DND-41 (cell line): ENCODE measurements around the gene HOATZ.

Experiments
- CTCF ChIP-seq: IDR thresholded peaks from 2 replicates; pipeline ENCODE4 v1.5.1; 2012; ENCODE audit warnings: borderline replicate concordance, low read length, moderate library complexity, mild to moderate bottlenecking; ENCODE audit not compliant: poor library complexity, severe bottlenecking; ENCODE audit errors: extremely low read depth
- EZH2 ChIP-seq: IDR thresholded peaks from 3 replicates; pipeline ENCODE4 v1.6.1; 2012; ENCODE audit warnings: borderline replicate concordance, low read depth, mild to moderate bottlenecking, moderate library complexity, low read length, inconsistent platforms; ENCODE audit not compliant: severe bottlenecking

GRCh38 chr11:111532365-111532709, 17.8 kb downstream of the HOATZ start:
- TF ChIP-seq CTCF (no peak), EZH2 (no peak)
